Fibroblast of mammary gland (primary cell): Measurements from ENCODE around the gene HDLBP.

Experiments
- DNase-seq: peaks from one replicate; pipeline ENCODE4 v3.0.0-alpha.2; 2010; ENCODE audit warnings: low read depth
- H3K4me3 ChIP-seq: 2 replicates; pipeline ENCODE4 v1.5.1; 2011; ENCODE audit warnings: low read depth, mild to moderate bottlenecking, low read length, moderate library complexity; ENCODE audit not compliant: control insufficient read depth
- CTCF ChIP-seq: conservative IDR thresholded peaks from 2 replicates; pipeline ENCODE4 v1.5.1; 2011; ENCODE audit warnings: low read depth, low read length, inconsistent platforms; ENCODE audit not compliant: control insufficient read depth, insufficient read depth

HDLBP gene

GRCh38 chr2:241234066-241234790 is 81.2 kb downstream of the HDLBP start:
- no peak for TF ChIP-seq CTCF
- H3K4me3 ChIP-seq = no peak overlapping the region
- no peak for DNase-seq

DNA sequence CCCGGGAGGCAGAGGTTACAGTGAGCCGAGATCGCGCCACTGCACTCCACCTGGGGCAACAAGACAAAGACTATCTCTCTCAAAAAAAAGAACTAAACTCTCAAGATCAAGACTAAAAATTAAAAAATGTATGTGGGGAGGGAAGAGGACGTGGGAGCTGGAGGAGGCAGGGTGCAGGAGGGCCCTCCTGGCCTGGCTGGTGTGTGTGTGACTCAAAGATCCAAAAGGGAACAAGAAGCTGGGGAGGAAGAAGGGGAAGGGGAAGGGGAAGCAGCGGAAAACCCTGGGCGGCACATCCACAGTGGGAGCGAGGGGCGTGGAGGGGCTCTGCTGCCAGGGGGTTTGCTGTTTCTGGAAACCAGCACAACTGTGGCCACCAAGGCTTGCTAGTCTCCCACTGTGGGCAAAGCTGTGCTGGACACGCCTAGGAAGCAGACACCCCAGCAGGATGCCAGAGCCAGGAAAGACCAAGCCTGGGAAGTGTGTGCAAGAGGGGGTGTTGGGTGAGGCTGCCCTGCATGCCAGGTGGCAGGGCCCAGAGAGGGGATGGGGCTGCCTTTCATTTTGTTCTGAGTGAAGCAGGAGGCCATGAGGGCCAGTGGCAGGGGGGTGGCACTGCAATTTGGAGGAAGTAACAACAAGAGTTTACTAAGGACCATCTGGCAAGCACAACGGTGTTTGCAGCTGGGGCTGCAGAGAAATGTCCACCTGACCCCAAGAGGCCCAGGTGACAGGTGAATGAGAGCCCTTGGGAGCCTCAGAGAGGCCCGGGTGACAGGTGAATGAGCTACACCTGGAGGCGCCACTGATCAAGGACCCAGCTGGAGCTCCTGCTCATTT is 82.5 kb downstream of the HDLBP start:
- TF ChIP-seq CTCF = no peak
- no peak overlapping the region for H3K4me3 ChIP-seq
- no peak for DNase-seq

DNA sequence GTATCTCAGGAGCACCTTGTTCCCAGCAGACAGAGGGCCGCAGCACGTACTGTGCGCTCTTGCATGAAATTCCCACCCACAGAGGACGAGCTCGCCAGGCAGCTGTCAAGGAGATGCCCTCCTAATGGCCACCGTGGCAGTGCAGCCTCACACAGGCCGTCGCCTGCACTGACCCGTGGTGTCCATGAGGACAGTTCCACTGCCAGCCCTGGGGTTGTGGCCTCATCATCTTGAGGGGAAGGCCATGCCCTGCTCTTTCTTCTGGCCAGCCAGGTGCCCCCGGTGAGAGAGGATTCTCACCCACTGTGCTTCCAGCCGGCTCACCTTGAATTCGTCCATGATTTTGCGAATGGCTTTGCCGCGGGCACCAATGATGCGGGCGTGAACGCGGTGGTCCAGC is 85.0 kb downstream of the HDLBP start:
- no peak overlapping the region for H3K4me3 ChIP-seq
- no peak for TF ChIP-seq CTCF
- no peak for DNase-seq

GRCh38 chr2:241229563-241230401 is 85.7 kb downstream of the HDLBP start:
- no peak for TF ChIP-seq CTCF
- DNase-seq = no peak
- H3K4me3 ChIP-seq = no peak overlapping the region

GRCh38 chr2:241228860-241229516 is 86.5 kb downstream of the HDLBP start:
- DNase-seq = no peak
- TF ChIP-seq CTCF = no peak
- H3K4me3 ChIP-seq = no peak overlapping the region

GRCh38 chr2:241228081-241228859 is 87.2 kb downstream of the HDLBP start:
- no peak for TF ChIP-seq CTCF
- no peak overlapping the region for H3K4me3 ChIP-seq

More at GRCh38 chr2:241228081-241228859, 87.2 kb downstream of the HDLBP start:
- peak; percentile 38 for DNase-seq
